Esophagus squamous epithelium (tissue), 4 donors: ENCODE data around the gene TFAP2E.

Experiments used
- POLR2A ChIP-seq, 4 donors: fragments of 450-650 bp; IDR thresholded peaks; one replicate each; pipeline ENCODE4 v1.6.1; 2017; ENCODE audit warnings: antibody characterized with exemption in 4 of 4, mild to moderate bottlenecking in 4 of 4, moderate library complexity in 3 of 4
- TF ChIP-seq, protein P1 (sequence below), 6 experiments: fragments of 450-650 bp in 4 of 6; fragments of 200-600 bp in 2 of 6; sonication (generic) in 2 of 6; IDR thresholded peaks; one replicate each; pipeline ENCODE4 v1.5.1; 2016 to 2019; ENCODE audit warnings: antibody characterized with exemption in 6 of 6, mild to moderate bottlenecking in 4 of 6, moderate library complexity in 4 of 6

- TF ChIP-seq, protein P1, sequence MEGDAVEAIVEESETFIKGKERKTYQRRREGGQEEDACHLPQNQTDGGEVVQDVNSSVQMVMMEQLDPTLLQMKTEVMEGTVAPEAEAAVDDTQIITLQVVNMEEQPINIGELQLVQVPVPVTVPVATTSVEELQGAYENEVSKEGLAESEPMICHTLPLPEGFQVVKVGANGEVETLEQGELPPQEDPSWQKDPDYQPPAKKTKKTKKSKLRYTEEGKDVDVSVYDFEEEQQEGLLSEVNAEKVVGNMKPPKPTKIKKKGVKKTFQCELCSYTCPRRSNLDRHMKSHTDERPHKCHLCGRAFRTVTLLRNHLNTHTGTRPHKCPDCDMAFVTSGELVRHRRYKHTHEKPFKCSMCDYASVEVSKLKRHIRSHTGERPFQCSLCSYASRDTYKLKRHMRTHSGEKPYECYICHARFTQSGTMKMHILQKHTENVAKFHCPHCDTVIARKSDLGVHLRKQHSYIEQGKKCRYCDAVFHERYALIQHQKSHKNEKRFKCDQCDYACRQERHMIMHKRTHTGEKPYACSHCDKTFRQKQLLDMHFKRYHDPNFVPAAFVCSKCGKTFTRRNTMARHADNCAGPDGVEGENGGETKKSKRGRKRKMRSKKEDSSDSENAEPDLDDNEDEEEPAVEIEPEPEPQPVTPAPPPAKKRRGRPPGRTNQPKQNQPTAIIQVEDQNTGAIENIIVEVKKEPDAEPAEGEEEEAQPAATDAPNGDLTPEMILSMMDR (IDR thresholded peaks at IDR 0.05), result no peak
- no peak for TF ChIP-seq POLR2A (IDR thresholded peaks at IDR 0.05)
Observed at GRCh38 chr1:35622510-35623178, 49.5 kb downstream of the TFAP2E start.
